ENCODE measurements around the gene MRS2.

MRS2 gene

GRCh38 chr6:24403501-24403824, 727 bp downstream of the MRS2 start:
- H3K36me3 ChIP-seq (replicated peaks; ENCODE audit: low read depth, low read length): peaks cover 11% of the 10 kb centered on the region
- H3K4me3 ChIP-seq (ENCODE audit: low read length): peak overlapping the region; percentile 98
- H3K27me3 ChIP-seq (ENCODE audit: low read depth, low read length): no peaks in the 10 kb centered on the region
- TF ChIP-seq EZH2phosphoT487 (IDR thresholded peaks at IDR 0.05; ENCODE audit: low read depth): no peak
- TF ChIP-seq, protein P1, sequence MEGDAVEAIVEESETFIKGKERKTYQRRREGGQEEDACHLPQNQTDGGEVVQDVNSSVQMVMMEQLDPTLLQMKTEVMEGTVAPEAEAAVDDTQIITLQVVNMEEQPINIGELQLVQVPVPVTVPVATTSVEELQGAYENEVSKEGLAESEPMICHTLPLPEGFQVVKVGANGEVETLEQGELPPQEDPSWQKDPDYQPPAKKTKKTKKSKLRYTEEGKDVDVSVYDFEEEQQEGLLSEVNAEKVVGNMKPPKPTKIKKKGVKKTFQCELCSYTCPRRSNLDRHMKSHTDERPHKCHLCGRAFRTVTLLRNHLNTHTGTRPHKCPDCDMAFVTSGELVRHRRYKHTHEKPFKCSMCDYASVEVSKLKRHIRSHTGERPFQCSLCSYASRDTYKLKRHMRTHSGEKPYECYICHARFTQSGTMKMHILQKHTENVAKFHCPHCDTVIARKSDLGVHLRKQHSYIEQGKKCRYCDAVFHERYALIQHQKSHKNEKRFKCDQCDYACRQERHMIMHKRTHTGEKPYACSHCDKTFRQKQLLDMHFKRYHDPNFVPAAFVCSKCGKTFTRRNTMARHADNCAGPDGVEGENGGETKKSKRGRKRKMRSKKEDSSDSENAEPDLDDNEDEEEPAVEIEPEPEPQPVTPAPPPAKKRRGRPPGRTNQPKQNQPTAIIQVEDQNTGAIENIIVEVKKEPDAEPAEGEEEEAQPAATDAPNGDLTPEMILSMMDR (IDR thresholded peaks at IDR 0.05; ENCODE audit: low read depth, low read length): no peak
- no peaks in the 10 kb centered on the region for H3K9me3 ChIP-seq (ENCODE audit: insufficient read depth, low read length)
- H2AFZ ChIP-seq (ENCODE audit: low read depth, low read length): peak overlapping the region; percentile 86; the same call in 1 of the 2 replicates
- H3K4me2 ChIP-seq (ENCODE audit: low read length): peak overlapping the region; percentile 94
- peaks cover 4% of the 10 kb centered on the region for H4K20me1 ChIP-seq (ENCODE audit: insufficient read depth, low read length)
- peaks cover 32% of the 10 kb centered on the region for H3K4me1 ChIP-seq (ENCODE audit: low read length)
- H3K27ac ChIP-seq (ENCODE audit: low read length): no peak overlapping the region
- peaks cover 28% of the 10 kb centered on the region for H3K79me2 ChIP-seq (ENCODE audit: low read length)
- peak overlapping the region; percentile 76 for H3K9ac ChIP-seq (ENCODE audit: low read length)

DNA sequence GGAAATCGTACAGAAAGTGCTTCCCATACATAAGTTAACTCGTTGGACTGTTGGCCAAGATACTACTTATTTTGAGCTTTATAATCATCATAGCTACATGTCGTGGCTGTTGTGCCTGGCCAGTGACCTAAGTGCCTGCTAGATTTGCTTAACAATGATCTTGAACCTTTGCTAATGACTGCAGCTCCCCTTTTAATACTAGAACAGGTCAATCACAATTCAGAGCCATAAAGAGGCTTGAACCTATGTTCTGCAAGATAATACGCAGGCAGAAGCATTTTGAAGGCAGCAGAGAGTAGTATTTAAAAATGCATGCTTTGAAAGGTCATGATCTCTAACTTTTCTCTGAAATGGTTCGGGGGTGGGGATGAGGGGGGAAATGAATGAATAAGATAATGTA, 2.5 kb downstream of the MRS2 start:
- Histone ChIP-seq H3K36me3 (replicated peaks; ENCODE audit: low read depth, low read length) (peaks cover 19% of the 10 kb centered on the region), H3K4me2 (ENCODE audit: low read length) (no peak overlapping the region), H3K9ac (ENCODE audit: low read length) (no peak overlapping the region)

GRCh38 chr6:24408719-24409410, 6.1 kb downstream of the MRS2 start:
- no peak overlapping the region for H3K4me3 ChIP-seq (ENCODE audit: low read length)
- H3K27ac ChIP-seq (ENCODE audit: low read length): peak overlapping the region; percentile 20
- no peaks in the 10 kb centered on the region for H3K27me3 ChIP-seq (ENCODE audit: low read depth, low read length)
- no peaks in the 10 kb centered on the region for H3K9me3 ChIP-seq (ENCODE audit: insufficient read depth, low read length)
- peaks cover 16% of the 10 kb centered on the region for H3K79me2 ChIP-seq (ENCODE audit: low read length)
- H2AFZ ChIP-seq (ENCODE audit: low read depth, low read length): no peak overlapping the region
- peak overlapping the region; percentile 2; the same call in 1 of the 2 replicates for H3K4me2 ChIP-seq (ENCODE audit: low read length)
- H3K9ac ChIP-seq (ENCODE audit: low read length): no peak overlapping the region
- peaks cover 33% of the 10 kb centered on the region for H3K36me3 ChIP-seq (replicated peaks; ENCODE audit: low read depth, low read length)
- H3K4me1 ChIP-seq (ENCODE audit: low read length): peaks cover 26% of the 10 kb centered on the region
- H4K20me1 ChIP-seq (ENCODE audit: insufficient read depth, low read length): peaks cover 7% of the 10 kb centered on the region
- TF ChIP-seq, protein P1 (IDR thresholded peaks at IDR 0.05; ENCODE audit: low read depth, low read length): no peak
- TF ChIP-seq EZH2phosphoT487 (IDR thresholded peaks at IDR 0.05; ENCODE audit: low read depth): no peak

More for the DNA sequence above, 2.5 kb downstream of the MRS2 start:
- H3K4me3 ChIP-seq (ENCODE audit: low read length): no peak overlapping the region
- no peaks in the 10 kb centered on the region for H3K9me3 ChIP-seq (ENCODE audit: insufficient read depth, low read length)
- no peak overlapping the region for H3K27ac ChIP-seq (ENCODE audit: low read length)
- H4K20me1 ChIP-seq (ENCODE audit: insufficient read depth, low read length): peaks cover 9% of the 10 kb centered on the region
- TF ChIP-seq EZH2phosphoT487 (IDR thresholded peaks at IDR 0.05; ENCODE audit: low read depth): no peak
- TF ChIP-seq, protein P1 (IDR thresholded peaks at IDR 0.05; ENCODE audit: low read depth, low read length): no peak
- no peaks in the 10 kb centered on the region for H3K27me3 ChIP-seq (ENCODE audit: low read depth, low read length)
- H2AFZ ChIP-seq (ENCODE audit: low read depth, low read length): no peak overlapping the region
- H3K79me2 ChIP-seq (ENCODE audit: low read length): peaks cover 28% of the 10 kb centered on the region
- peaks cover 41% of the 10 kb centered on the region for H3K4me1 ChIP-seq (ENCODE audit: low read length)

DNA sequence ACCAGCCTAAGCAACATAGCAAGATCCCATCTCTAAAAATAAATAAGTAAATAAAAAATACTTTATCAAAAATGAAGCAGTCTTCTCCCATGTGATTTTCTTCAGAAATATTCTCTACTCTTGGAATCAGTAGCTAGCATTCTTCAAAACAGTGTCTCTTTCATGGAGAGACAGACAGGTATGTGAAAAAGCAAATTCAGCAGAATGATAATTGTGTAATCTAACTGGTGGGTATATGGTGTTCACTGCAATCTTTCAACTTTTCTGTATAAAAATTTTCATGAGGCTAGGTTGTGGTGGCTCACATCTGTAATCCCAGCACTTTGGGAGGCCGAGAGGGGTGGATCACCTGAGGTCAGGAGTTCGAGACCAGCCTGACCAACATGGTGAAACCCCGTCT, 7.9 kb downstream of the MRS2 start:
- peaks cover 17% of the 10 kb centered on the region for H3K4me1 ChIP-seq (ENCODE audit: low read length)
- no peak for TF ChIP-seq EZH2phosphoT487 (IDR thresholded peaks at IDR 0.05; ENCODE audit: low read depth)
- TF ChIP-seq, protein P1 (IDR thresholded peaks at IDR 0.05; ENCODE audit: low read depth, low read length): no peak
- H3K79me2 ChIP-seq (ENCODE audit: low read length): 0 out of 2 replicates have a peak, but pooled peaks cover 2% of the 10 kb centered on the region
- no peak overlapping the region for H3K4me2 ChIP-seq (ENCODE audit: low read length)
- H3K9ac ChIP-seq (ENCODE audit: low read length): no peak overlapping the region
- no peak overlapping the region for H3K4me3 ChIP-seq (ENCODE audit: low read length)
- H4K20me1 ChIP-seq (ENCODE audit: insufficient read depth, low read length): 0 out of 2 replicates have a peak, but pooled peaks cover 4% of the 10 kb centered on the region
- H3K36me3 ChIP-seq (replicated peaks; ENCODE audit: low read depth, low read length): peaks cover 34% of the 10 kb centered on the region
- H3K27me3 ChIP-seq (ENCODE audit: low read depth, low read length): no peaks in the 10 kb centered on the region
- no peak overlapping the region for H3K27ac ChIP-seq (ENCODE audit: low read length)
- no peaks in the 10 kb centered on the region for H3K9me3 ChIP-seq (ENCODE audit: insufficient read depth, low read length)
- H2AFZ ChIP-seq (ENCODE audit: low read depth, low read length): no peak overlapping the region

Measured in OCI-LY3 (cell line).